Measurements from ENCODE around the gene PDE1A.

DNA sequence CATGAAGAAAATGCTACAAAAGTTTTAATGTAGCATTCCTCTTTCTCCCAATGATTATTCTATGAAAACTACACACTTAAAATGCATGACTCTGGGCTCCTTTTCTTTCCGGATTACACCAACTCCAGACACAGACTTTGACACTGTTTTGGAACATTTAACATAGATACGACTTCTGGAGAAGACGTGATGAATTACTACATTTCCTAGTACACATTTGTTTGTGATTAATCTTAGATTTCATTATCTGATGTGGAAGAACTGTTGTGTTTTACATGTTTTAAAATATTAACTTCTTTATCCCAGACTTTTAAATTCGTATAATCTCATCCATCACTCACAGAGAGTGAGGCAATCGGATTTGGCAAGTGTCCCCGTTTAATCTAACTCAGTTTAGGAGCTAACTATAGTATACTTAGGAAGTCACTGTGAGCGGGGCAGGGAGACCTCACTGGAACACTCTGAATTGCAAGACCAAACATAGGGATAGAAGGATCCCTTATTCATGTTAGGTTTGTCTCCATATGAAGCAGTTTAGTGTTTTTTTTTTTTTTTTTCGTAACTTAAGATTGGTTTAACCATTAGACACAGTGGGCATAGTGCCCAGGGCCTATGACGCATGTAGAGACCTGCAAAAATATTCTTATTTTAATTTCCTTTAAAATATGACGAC is 66.7 kb downstream of the PDE1A start:
- no peak for TF ChIP-seq POLR2A (IDR thresholded peaks at IDR 0.05; ENCODE audit: low read length)
- TF ChIP-seq GATA1 (IDR thresholded peaks at IDR 0.05; ENCODE audit: low read depth, low read length): no peak
